PC-3 (cell line): ENCODE data around the gene YTHDC1. TPM values are rescaled to one million over a fixed set of nuclear protein-coding genes. Genes with fewer than 3 reads are reported as not detected.

Experiments used
- ATAC-seq: fragments of 200-7000 bp; cut with Tn5 transposase; 2 replicates; pipeline ENCODE4 v1.9.1; 2020; ENCODE audit warnings: mild to moderate bottlenecking, moderate library complexity
- BruUV-seq: library from RNA; stranded (reverse); fragments of 400-500 nt; replicated peaks from 2 replicates; lab custom pipeline; 2021; lab: Mats Ljungman, UMichigan
- CTCF ChIA-PET: fragments of 300-600 bp; sonication (Branson Sonifier 250); formaldehyde crosslinking; loops from one replicate; lab custom pipeline; 2022; ENCODE audit warnings: antibody characterized with exemption; lab: Charles Lee
- POLR2A ChIA-PET: fragments of 300-600 bp; sonication (Branson Sonifier 250); formaldehyde crosslinking; loops from one replicate; lab custom pipeline; 2022; ENCODE audit warnings: antibody characterized with exemption; ENCODE audit not compliant: unreplicated experiment; lab: Charles Lee
- DNase-seq: peaks from one replicate; pipeline ENCODE4 v3.0.0-alpha.2; 2015
- H2AFZ ChIP-seq: fragments of 300-600 bp; sonication (generic); 2 replicates; pipeline ENCODE4 v1.6.0; 2016; ENCODE audit warnings: antibody characterized with exemption, low read length
- H3F3A ChIP-seq: fragments of 300-600 bp; sonication (generic); one replicate; pipeline ENCODE4 v1.6.0; 2017; ENCODE audit warnings: antibody characterized with exemption, low read length, control low read depth, mild to moderate bottlenecking; ENCODE audit not compliant: unreplicated experiment
- H3K27ac ChIP-seq: fragments of 300-600 bp; sonication (generic); 2 replicates; pipeline ENCODE4 v1.5.1; 2016; ENCODE audit warnings: mild to moderate bottlenecking, low read length
- H3K27me3 ChIP-seq: fragments of 300-600 bp; sonication (generic); 2 replicates; pipeline ENCODE4 v1.6.1; 2016; ENCODE audit warnings: low read length, mixed read lengths
- H3K36me3 ChIP-seq: fragments of 300-600 bp; sonication (generic); 2 replicates; pipeline ENCODE4 v1.6.1; 2016; ENCODE audit warnings: low read depth, mixed run types, low read length, mixed read lengths
- H3K4me1 ChIP-seq: fragments of 300-600 bp; sonication (generic); 2 replicates; pipeline ENCODE4 v1.5.1; 2016; ENCODE audit warnings: low read length; ENCODE audit not compliant: insufficient read depth
- H3K4me2 ChIP-seq: fragments of 300-600 bp; sonication (generic); 2 replicates; pipeline ENCODE4 v1.6.0; 2016; ENCODE audit warnings: low read length
- H3K4me3 ChIP-seq: fragments of 300-600 bp; sonication (generic); 2 replicates; pipeline ENCODE4 v1.5.1; 2016; ENCODE audit warnings: mild to moderate bottlenecking, low read length, mixed read lengths
- H3K79me2 ChIP-seq: fragments of 300-600 bp; sonication (generic); 2 replicates; pipeline ENCODE4 v1.6.1; 2017; ENCODE audit warnings: low read length, mixed read lengths
- H3K9ac ChIP-seq: fragments of 300-600 bp; sonication (generic); 2 replicates; pipeline ENCODE4 v1.6.0; 2016; ENCODE audit warnings: mild to moderate bottlenecking, low read length
- H3K9me2 ChIP-seq: fragments of 300-600 bp; sonication (generic); replicated peaks from 2 replicates; pipeline ENCODE4 v1.6.1; 2016; ENCODE audit warnings: mixed run types, low read length, mixed read lengths
- H3K9me3 ChIP-seq: fragments of 300-600 bp; sonication (generic); 2 replicates; pipeline ENCODE4 v1.6.1; 2016; ENCODE audit warnings: low read length, mixed read lengths
- H4K20me1 ChIP-seq: fragments of 300-600 bp; sonication (generic); 2 replicates; pipeline ENCODE4 v1.6.1; 2016; ENCODE audit warnings: low read length, mixed read lengths
- CTCF ChIP-seq: fragments of 300-600 bp; sonication (generic); conservative IDR thresholded peaks from 2 replicates; pipeline ENCODE4 v1.5.1; 2017; ENCODE audit warnings: antibody characterized with exemption, low read depth, mild to moderate bottlenecking, low read length
- EZH2 ChIP-seq: fragments of 300-600 bp; sonication (generic); IDR thresholded peaks from one replicate; pipeline ENCODE4 v1.6.1; 2017; ENCODE audit warnings: antibody characterized with exemption, mild to moderate bottlenecking, low read length; ENCODE audit not compliant: unreplicated experiment
- EZH2phosphoT487 ChIP-seq: fragments of 300-600 bp; sonication (generic); IDR thresholded peaks from 2 replicates; pipeline ENCODE4 v1.6.1; 2018; ENCODE audit warnings: mild to moderate bottlenecking, antibody characterized with exemption, low read length, borderline replicate concordance
- intact Hi-C: fragments of 100-400 bp; cut with micrococcal nuclease; formaldehyde crosslinking; loops from 2 replicates; pipeline ENCODE4 v1.9.0; 2023
- total RNA-seq: library from RNA; depleted of rRNA; stranded (reverse); fragments of >200 nt; gene quantifications from 2 replicates; pipeline ENCODE4 v1.2.3, GENCODE V29; 2014

Gene YTHDC1
- total RNA-seq, 1 experiment from 2014 or later: 55.5 TPM

DNA sequence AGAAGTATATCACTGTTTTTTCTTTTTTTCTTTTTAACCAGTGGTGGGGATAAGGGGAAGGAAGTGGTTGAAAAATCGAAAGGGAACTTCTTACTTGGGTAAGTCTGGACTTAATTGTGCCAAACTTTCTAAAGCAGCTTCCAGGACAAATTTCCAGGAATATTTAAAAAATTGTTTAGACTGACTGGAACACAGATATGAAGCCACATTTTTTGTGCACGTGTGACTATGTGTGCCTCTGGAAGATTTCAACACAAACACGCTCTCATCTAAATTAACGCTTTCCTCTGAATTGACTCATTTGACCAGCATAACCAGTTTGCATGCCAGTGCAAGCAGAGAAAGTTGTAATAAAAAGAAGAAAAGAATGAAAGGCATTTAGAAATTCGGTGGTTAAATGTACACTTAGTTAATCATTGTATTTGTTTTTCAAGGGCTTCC, 18.8 kb upstream of the YTHDC1 start:
- Histone ChIP-seq H3K9ac (peak overlapping the region; percentile 35), H3K9me2 (no peaks in the 10 kb centered on the region), H3K4me3 (peak overlapping the region; percentile 49), H2AFZ (peak overlapping the region; percentile 32), H3K36me3 (no peaks in the 10 kb centered on the region), H3K4me2 (peak overlapping the region; percentile 71), H3K9me3 (no peaks in the 10 kb centered on the region), H3F3A (peaks cover 15% of the 10 kb centered on the region), H3K27ac (peak overlapping the region; percentile 74), H3K4me1 (peaks cover 41% of the 10 kb centered on the region), H3K79me2 (no peaks in the 10 kb centered on the region), H4K20me1 (no peaks in the 10 kb centered on the region), H3K27me3 (no peaks in the 10 kb centered on the region)
- BruUV-seq: no TSS peak
- CTCF ChIA-PET: no interaction called here
- ATAC-seq: peak; percentile 74
- POLR2A ChIA-PET: interaction anchor here (0.6 kb wide), 1 partner anchor 91 kb away, joined by 5 read pairs; no protein-coding TSS in a partner anchor
- TF ChIP-seq EZH2 (no peak), EZH2phosphoT487 (no peak), CTCF (no peak)
- intact Hi-C loops: loop anchor here (1.0 to 2.0 kb wide), 2 partner anchors 18 to 22 kb away; partner anchors contain the start of gene YTHDC1
- peak; percentile 95 for DNase-seq

GRCh38 chr4:68367835-68368234, 17.9 kb upstream of the YTHDC1 start:
- ATAC-seq: no peak
- Histone ChIP-seq H3K36me3 (no peaks in the 10 kb centered on the region), H3K4me1 (peaks cover 40% of the 10 kb centered on the region), H3K79me2 (no peaks in the 10 kb centered on the region), H3K4me2 (peak overlapping the region; percentile 71), H3K9me2 (no peaks in the 10 kb centered on the region), H3K4me3 (no peak overlapping the region), H3K27me3 (no peaks in the 10 kb centered on the region), H3K9ac (no peak overlapping the region), H3K9me3 (no peaks in the 10 kb centered on the region), H3K27ac (peak overlapping the region; percentile 74), H4K20me1 (no peaks in the 10 kb centered on the region), H3F3A (peaks cover 15% of the 10 kb centered on the region), H2AFZ (0 out of 2 replicates have a peak overlapping the region, but pooled peaks have one; percentile 6)
- ChIA-PET CTCF (no interaction called here), POLR2A (interaction anchor here (0.5 kb wide), 1 partner anchor 24 kb away, joined by 4 read pairs; no protein-coding TSS in a partner anchor)
- intact Hi-C loops: loop anchor here (2.0 kb wide), 1 partner anchor 21 kb away; no protein-coding TSS in a partner anchor
- DNase-seq: no peak
- TF ChIP-seq EZH2 (no peak), CTCF (no peak), EZH2phosphoT487 (no peak)
- BruUV-seq: no TSS peak

- ChIA-PET CTCF (no interaction called here), POLR2A (no interaction called here)
- Histone ChIP-seq H3K9ac (no peak overlapping the region), H3K27me3 (no peaks in the 10 kb centered on the region), H4K20me1 (no peaks in the 10 kb centered on the region), H3K36me3 (no peaks in the 10 kb centered on the region), H3K79me2 (no peaks in the 10 kb centered on the region), H2AFZ (no peak overlapping the region), H3K9me3 (no peaks in the 10 kb centered on the region), H3K4me3 (no peak overlapping the region), H3K4me2 (no peak overlapping the region), H3K4me1 (peaks cover 37% of the 10 kb centered on the region), H3K27ac (no peak overlapping the region), H3K9me2 (no peaks in the 10 kb centered on the region), H3F3A (peaks cover 15% of the 10 kb centered on the region)
- BruUV-seq: no TSS peak
- ATAC-seq (no peak), DNase-seq (no peak)
- intact Hi-C loops: no loop called here
- TF ChIP-seq CTCF (no peak), EZH2 (no peak), EZH2phosphoT487 (no peak)
Observed at GRCh38 chr4:68366600-68366999, 16.7 kb upstream of the YTHDC1 start.
